ENCODE measurements around the gene KIAA0930.

The KIAA0930 gene

GRCh38 chr22:45239681-45240051 lies 1.0 kb downstream of the KIAA0930 start:
- Histone ChIP-seq H3K9me3 (ENCODE audit: insufficient read depth, low read length) (no peaks in the 10 kb centered on the region), H3K27me3 (ENCODE audit: low read length) (no peaks in the 10 kb centered on the region), H3K27ac (ENCODE audit: low read depth, low read length) (no peak overlapping the region), H4K20me1 (ENCODE audit: low read depth, low read length) (no peaks in the 10 kb centered on the region), H3K36me3 (ENCODE audit: low read length) (no peaks in the 10 kb centered on the region), H3K9me2 (replicated peaks; ENCODE audit: insufficient read depth, low read length) (no peaks in the 10 kb centered on the region), H3K4me2 (ENCODE audit: low read depth, low read length, poor library complexity, severe bottlenecking) (peak overlapping the region; percentile 77), H3K4me3 (ENCODE audit: insufficient read depth, low read length, poor library complexity, severe bottlenecking) (no peak overlapping the region), H3K79me2 (ENCODE audit: insufficient read depth, low read length) (no peaks in the 10 kb centered on the region), H3F3A (ENCODE audit: insufficient read depth) (0 out of 2 replicates have a peak, but pooled peaks cover 2% of the 10 kb centered on the region), H3K9ac (ENCODE audit: low read length) (peak overlapping the region; percentile 54; the same call in 1 of the 2 replicates), H2AFZ (ENCODE audit: low read depth, low read length, severe bottlenecking) (no peak overlapping the region)
- TF ChIP-seq CTCF (IDR thresholded peaks at IDR 0.05; ENCODE audit: insufficient read depth, low read length, poor library complexity, severe bottlenecking) = no peak
- no peak for TF ChIP-seq EZH2phosphoT487 (conservative IDR thresholded peaks at IDR 0.05; ENCODE audit: low read length)

- Histone ChIP-seq H3F3A (ENCODE audit: insufficient read depth) (0 out of 2 replicates have a peak, but pooled peaks cover 4% of the 10 kb centered on the region), H2AFZ (ENCODE audit: low read depth, low read length, severe bottlenecking) (no peak overlapping the region), H3K27ac (ENCODE audit: low read depth, low read length) (no peak overlapping the region), H3K79me2 (ENCODE audit: insufficient read depth, low read length) (no peaks in the 10 kb centered on the region), H3K9me2 (replicated peaks; ENCODE audit: insufficient read depth, low read length) (no peaks in the 10 kb centered on the region), H3K4me3 (ENCODE audit: insufficient read depth, low read length, poor library complexity, severe bottlenecking) (no peak overlapping the region), H3K9ac (ENCODE audit: low read length) (no peak overlapping the region), H3K4me2 (ENCODE audit: low read depth, low read length, poor library complexity, severe bottlenecking) (no peak overlapping the region), H3K36me3 (ENCODE audit: low read length) (no peaks in the 10 kb centered on the region), H3K27me3 (ENCODE audit: low read length) (no peaks in the 10 kb centered on the region), H3K9me3 (ENCODE audit: insufficient read depth, low read length) (no peaks in the 10 kb centered on the region), H4K20me1 (ENCODE audit: low read depth, low read length) (no peaks in the 10 kb centered on the region)
- TF ChIP-seq CTCF (IDR thresholded peaks at IDR 0.05; ENCODE audit: insufficient read depth, low read length, poor library complexity, severe bottlenecking) = no peak
- TF ChIP-seq EZH2phosphoT487 (conservative IDR thresholded peaks at IDR 0.05; ENCODE audit: low read length) = no peak
Observed at GRCh38 chr22:45238957-45239680, 1.6 kb downstream of the KIAA0930 start.

GRCh38 chr22:45238076-45238956 lies 2.4 kb downstream of the KIAA0930 start:
- H3K27ac ChIP-seq (ENCODE audit: low read depth, low read length) = no peak overlapping the region
- H3K9me2 ChIP-seq (replicated peaks; ENCODE audit: insufficient read depth, low read length) = no peaks in the 10 kb centered on the region
- H3K9me3 ChIP-seq (ENCODE audit: insufficient read depth, low read length) = no peaks in the 10 kb centered on the region
- H3K79me2 ChIP-seq (ENCODE audit: insufficient read depth, low read length) = no peaks in the 10 kb centered on the region
- no peak for TF ChIP-seq CTCF (IDR thresholded peaks at IDR 0.05; ENCODE audit: insufficient read depth, low read length, poor library complexity, severe bottlenecking)
- no peak for TF ChIP-seq EZH2phosphoT487 (conservative IDR thresholded peaks at IDR 0.05; ENCODE audit: low read length)
- no peak overlapping the region for H3K4me2 ChIP-seq (ENCODE audit: low read depth, low read length, poor library complexity, severe bottlenecking)
- H3K4me3 ChIP-seq (ENCODE audit: insufficient read depth, low read length, poor library complexity, severe bottlenecking) = no peak overlapping the region
- H3K27me3 ChIP-seq (ENCODE audit: low read length) = no peaks in the 10 kb centered on the region
- H3K9ac ChIP-seq (ENCODE audit: low read length) = no peak overlapping the region
- H2AFZ ChIP-seq (ENCODE audit: low read depth, low read length, severe bottlenecking) = no peak overlapping the region
- H4K20me1 ChIP-seq (ENCODE audit: low read depth, low read length) = no peaks in the 10 kb centered on the region
- no peaks in the 10 kb centered on the region for H3K36me3 ChIP-seq (ENCODE audit: low read length)
- 0 out of 2 replicates have a peak, but pooled peaks cover 4% of the 10 kb centered on the region for H3F3A ChIP-seq (ENCODE audit: insufficient read depth)
